Mesenchymal stem cell (in vitro differentiated cells and primary cell): Measurements from ENCODE around the gene HAPLN3.

Experiments used
- DNase-seq: peaks from one replicate; pipeline ENCODE4 v3.0.0-alpha.2; 2013
- H2AFZ ChIP-seq: one replicate; pipeline ENCODE4 v1.6.1; 2013; ENCODE audit warnings: low read depth, mild to moderate bottlenecking, control low read depth, inconsistent platforms, low read length, moderate library complexity
- H2AK5ac ChIP-seq: 2 replicates; pipeline ENCODE4 v1.6.1; 2013; ENCODE audit warnings: low read length, moderate library complexity, mild to moderate bottlenecking, inconsistent platforms; ENCODE audit not compliant: severe bottlenecking
- H2BK120ac ChIP-seq: one replicate; pipeline ENCODE4 v1.6.1; 2013; ENCODE audit warnings: low read depth, mild to moderate bottlenecking, inconsistent platforms, low read length, moderate library complexity
- H2BK12ac ChIP-seq, 2 experiments: one replicate each; pipeline ENCODE4 v1.6.1; 2013; ENCODE audit warnings: inconsistent platforms in 2 of 2, low read length in 2 of 2, mild to moderate bottlenecking in 2 of 2, moderate library complexity in 2 of 2, control low read depth in 1 of 2
- H2BK15ac ChIP-seq: one replicate; pipeline ENCODE4 v1.6.1; 2013; ENCODE audit warnings: mild to moderate bottlenecking, low read depth, inconsistent platforms; ENCODE audit not compliant: poor library complexity, severe bottlenecking
- H2BK5ac ChIP-seq: 2 replicates; pipeline ENCODE4 v1.6.1; 2013; ENCODE audit warnings: low read depth, mild to moderate bottlenecking, low read length, control low read depth, inconsistent platforms; ENCODE audit not compliant: poor library complexity, severe bottlenecking
- H3K14ac ChIP-seq, 2 experiments: one replicate each; pipeline ENCODE4 v1.6.1; 2013; ENCODE audit warnings: inconsistent platforms in 2 of 2, low read length in 2 of 2, control low read depth in 1 of 2, mild to moderate bottlenecking in 1 of 2, moderate library complexity in 1 of 2
- H3K18ac ChIP-seq, 2 experiments: one replicate each; pipeline ENCODE4 v1.6.1; 2013; ENCODE audit warnings: inconsistent platforms in 2 of 2, low read length in 2 of 2, control low read depth in 1 of 2, low read depth in 1 of 2, mild to moderate bottlenecking in 1 of 2
- H3K23ac ChIP-seq, 2 experiments: one replicate each; pipeline ENCODE4 v1.6.1; 2013; ENCODE audit warnings: inconsistent platforms in 2 of 2, low read length in 2 of 2, mild to moderate bottlenecking in 2 of 2, moderate library complexity in 2 of 2, control low read depth in 1 of 2
- H3K27ac ChIP-seq: 2 replicates; pipeline ENCODE4 v1.5.1; 2013; ENCODE audit warnings: mild to moderate bottlenecking, moderate library complexity, low read length, control low read depth, inconsistent platforms; ENCODE audit not compliant: poor library complexity, severe bottlenecking
- H3K27me3 ChIP-seq, 2 experiments: 2 replicates each; pipeline versions ENCODE4 v1.6.1 to v1.7.0; 2013; ENCODE audit warnings: low read length in 2 of 2, mild to moderate bottlenecking in 2 of 2, moderate library complexity in 2 of 2, control low read depth in 1 of 2, inconsistent platforms in 1 of 2; ENCODE audit not compliant: control insufficient read depth in 1 of 2, insufficient read depth in 1 of 2
- H3K36me3 ChIP-seq, 2 experiments: 2 replicates each; pipeline versions ENCODE4 v1.6.1 to v1.7.0; 2013; ENCODE audit warnings: low read length in 2 of 2, control low read depth in 1 of 2, inconsistent platforms in 1 of 2, low read depth in 1 of 2, mild to moderate bottlenecking in 1 of 2; ENCODE audit not compliant: insufficient read depth in 2 of 2, control insufficient read depth in 1 of 2
- H3K4ac ChIP-seq, 2 experiments: one replicate each; pipeline ENCODE4 v1.6.1; 2013; ENCODE audit warnings: inconsistent platforms in 2 of 2, low read length in 2 of 2, mild to moderate bottlenecking in 2 of 2, moderate library complexity in 2 of 2, control low read depth in 1 of 2, low read depth in 1 of 2
- H3K4me1 ChIP-seq: 2 replicates; pipeline ENCODE4 v1.6.1; 2013; ENCODE audit warnings: low read depth, low read length, control low read depth; ENCODE audit not compliant: control insufficient read depth, insufficient read depth
- H3K4me2 ChIP-seq: 2 replicates; pipeline ENCODE4 v1.6.1; 2013; ENCODE audit warnings: low read length, mild to moderate bottlenecking, inconsistent platforms; ENCODE audit not compliant: poor library complexity, severe bottlenecking
- H3K4me3 ChIP-seq, 2 experiments: 2 replicates each; pipeline versions ENCODE4 v1.5.1 to v1.7.0; 2013; ENCODE audit warnings: low read length in 2 of 2, mild to moderate bottlenecking in 2 of 2, control low read depth in 1 of 2, low read depth in 1 of 2; ENCODE audit not compliant: insufficient read depth in 1 of 2
- H3K79me1 ChIP-seq: replicated peaks from 2 replicates; pipeline ENCODE4 v1.6.1; 2013; ENCODE audit warnings: mild to moderate bottlenecking, control low read depth, low read length, inconsistent platforms; ENCODE audit not compliant: poor library complexity, severe bottlenecking
- H3K9ac ChIP-seq: 2 replicates; pipeline ENCODE4 v1.7.0; 2013; ENCODE audit warnings: mild to moderate bottlenecking, low read length, moderate library complexity
- H3K9me3 ChIP-seq: 2 replicates; pipeline ENCODE4 v1.7.0; 2013; ENCODE audit warnings: mild to moderate bottlenecking, low read length; ENCODE audit not compliant: control insufficient read depth
- H4K8ac ChIP-seq: one replicate; pipeline ENCODE4 v1.6.1; 2013; ENCODE audit warnings: inconsistent platforms, mild to moderate bottlenecking, low read length, moderate library complexity
- H4K91ac ChIP-seq: one replicate; pipeline ENCODE4 v1.6.1; 2013; ENCODE audit warnings: mild to moderate bottlenecking, low read length, inconsistent platforms
- WGBS: methylation state at CpG from one replicate; pipeline ENCODE4 v1.1.7; 2013; ENCODE audit warnings: mixed read lengths; 5-methylcytosine and 5-hydroxymethylcytosine counted together

HAPLN3 gene

DNA sequence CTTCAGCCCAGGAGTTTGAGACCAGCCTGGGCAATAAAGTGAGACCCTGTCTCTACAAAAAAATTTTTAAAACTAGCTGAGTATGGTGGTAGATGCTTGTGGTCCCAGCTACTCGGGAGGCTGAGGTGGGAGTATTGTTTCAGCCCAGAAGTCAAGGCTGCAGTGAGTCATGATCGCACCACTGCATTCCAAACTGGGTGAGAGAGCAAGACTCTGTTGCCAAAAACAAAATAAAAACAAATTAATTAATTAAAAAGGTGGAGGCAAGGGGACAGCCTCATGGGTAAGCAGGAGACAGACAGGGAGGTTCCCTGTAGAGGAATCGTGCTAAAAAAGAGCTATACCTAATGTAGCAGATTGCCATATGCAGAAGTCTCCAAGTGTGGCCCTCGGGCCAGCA lies 12.6 kb downstream of the HAPLN3 start:
- Histone ChIP-seq H3K4me3 (no peak overlapping the region), H3K79me1 (no peaks in the 10 kb centered on the region), H3K27ac (no peak overlapping the region), H3K4ac (no peak overlapping the region), H2BK5ac (no peak overlapping the region), H2AK5ac (no peak overlapping the region), H2BK12ac (no peak overlapping the region), H2BK15ac (no peak overlapping the region), H2BK120ac (no peak overlapping the region), H3K18ac (no peak overlapping the region), H3K9ac (no peak overlapping the region), H3K4me2 (no peak overlapping the region), H3K9me3 (no peaks in the 10 kb centered on the region), H3K23ac (peak overlapping the region in 1 of 2 experiments; percentile 19), H4K8ac (no peak overlapping the region), H3K27me3 (no peaks in the 10 kb centered on the region), H4K91ac (no peak overlapping the region), H3K36me3 (no peaks in the 10 kb centered on the region), H2AFZ (no peak overlapping the region), H3K4me1 (peaks cover 5% of the 10 kb centered on the region), H3K14ac (no peak overlapping the region)
- peak; percentile 24 for DNase-seq
- WGBS = 65% methylated on average over 3 of the region's 4 CpGs

DNA sequence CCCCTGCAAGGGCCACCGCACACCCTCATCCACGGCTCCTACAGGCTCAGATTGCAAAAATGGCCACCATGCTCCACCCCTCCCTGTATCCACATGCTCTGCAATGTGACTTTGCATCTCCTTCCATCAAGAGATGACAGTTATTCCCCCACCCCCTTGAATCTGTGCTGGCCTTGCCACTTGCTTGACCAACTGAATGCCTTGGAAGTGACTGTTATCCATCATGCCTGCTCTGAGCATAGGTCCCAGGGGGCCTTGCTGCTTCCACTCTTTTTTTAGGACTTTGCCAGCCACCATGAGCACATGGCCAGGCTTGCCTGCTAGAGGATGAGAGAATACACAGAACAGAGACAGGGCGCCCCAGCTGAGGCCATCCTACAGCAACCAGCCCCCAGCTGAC lies 13.6 kb downstream of the HAPLN3 start:
- H3K27me3 ChIP-seq = no peaks in the 10 kb centered on the region
- H3K9me3 ChIP-seq = no peaks in the 10 kb centered on the region
- no peak overlapping the region for H3K9ac ChIP-seq
- H3K36me3 ChIP-seq = no peaks in the 10 kb centered on the region
- no peak overlapping the region for H2BK5ac ChIP-seq
- no peak overlapping the region for H3K18ac ChIP-seq
- no peak overlapping the region for H2BK15ac ChIP-seq
- H3K27ac ChIP-seq = no peak overlapping the region
- no peak overlapping the region for H2AFZ ChIP-seq
- WGBS = 96% methylated on average over 3 of the region's 3 CpGs
- no peak overlapping the region for H3K4ac ChIP-seq
- no peak overlapping the region for H4K91ac ChIP-seq
- no peaks in the 10 kb centered on the region for H3K79me1 ChIP-seq
- no peak overlapping the region for H3K23ac ChIP-seq
- no peak overlapping the region for H2AK5ac ChIP-seq
- no peak overlapping the region for H2BK12ac ChIP-seq
- no peak overlapping the region for H2BK120ac ChIP-seq
- H3K4me1 ChIP-seq = peaks cover 5% of the 10 kb centered on the region
- H3K14ac ChIP-seq = peak overlapping the region in 1 of 2 experiments; percentile 36
- H3K4me3 ChIP-seq = no peak overlapping the region
- DNase-seq = no peak
- no peak overlapping the region for H3K4me2 ChIP-seq
- no peak overlapping the region for H4K8ac ChIP-seq

- no peak overlapping the region for H2BK5ac ChIP-seq
- no peak overlapping the region for H3K27ac ChIP-seq
- H3K79me1 ChIP-seq = no peaks in the 10 kb centered on the region
- no peaks in the 10 kb centered on the region for H3K9me3 ChIP-seq
- no peak for DNase-seq
- H3K14ac ChIP-seq = no peak overlapping the region
- H2BK15ac ChIP-seq = no peak overlapping the region
- peaks cover 5% of the 10 kb centered on the region for H3K4me1 ChIP-seq
- H2AFZ ChIP-seq = no peak overlapping the region
- H2AK5ac ChIP-seq = no peak overlapping the region
- no peaks in the 10 kb centered on the region for H3K27me3 ChIP-seq
- no peak overlapping the region for H3K9ac ChIP-seq
- no peak overlapping the region for H3K18ac ChIP-seq
- H2BK12ac ChIP-seq = no peak overlapping the region
- no peak overlapping the region for H3K4ac ChIP-seq
- H3K36me3 ChIP-seq = no peaks in the 10 kb centered on the region
- 98% methylated on average over 31 of the region's 31 CpGs for WGBS
- H4K91ac ChIP-seq = no peak overlapping the region
- no peak overlapping the region for H2BK120ac ChIP-seq
- H4K8ac ChIP-seq = no peak overlapping the region
- no peak overlapping the region for H3K4me3 ChIP-seq
- H3K4me2 ChIP-seq = no peak overlapping the region
- H3K23ac ChIP-seq = no peak overlapping the region
Observed at GRCh38 chr15:88880944-88881740, 14.2 kb downstream of the HAPLN3 start.

DNA sequence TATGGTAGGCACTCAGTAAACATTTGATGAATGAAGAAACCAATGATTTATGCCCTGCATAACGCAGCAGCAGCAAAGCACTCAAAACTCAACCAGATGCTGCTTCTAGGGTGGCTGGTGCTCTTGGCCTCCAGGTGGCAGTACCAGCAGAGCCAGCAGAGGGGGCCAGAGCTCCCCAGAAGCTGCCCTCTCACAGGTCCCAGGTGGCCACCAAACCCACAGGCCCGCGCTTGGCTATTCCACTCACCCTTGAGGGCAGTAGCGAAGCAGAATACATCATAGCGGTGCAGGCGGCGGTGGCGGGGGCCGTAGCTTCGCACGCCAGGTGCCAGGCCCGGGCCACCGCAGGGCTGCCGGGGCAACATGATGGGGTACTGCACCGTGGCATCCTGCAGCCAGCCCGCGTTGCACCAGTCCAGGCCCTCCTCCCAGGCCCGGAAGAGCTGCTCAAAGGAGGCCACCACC lies 16.6 kb downstream of the HAPLN3 start:
- H4K8ac ChIP-seq = no peak overlapping the region
- no peak overlapping the region for H3K18ac ChIP-seq
- H3K4me2 ChIP-seq = no peak overlapping the region
- no peaks in the 10 kb centered on the region for H3K9me3 ChIP-seq
- peaks cover 8 to 12% of the 10 kb centered on the region in 2 experiments for H3K27me3 ChIP-seq
- no peak overlapping the region for H2BK15ac ChIP-seq
- peak overlapping the region in 1 of 2 experiments; percentile 21 for H2BK12ac ChIP-seq
- H2BK120ac ChIP-seq = no peak overlapping the region
- no peak overlapping the region for H3K27ac ChIP-seq
- peaks cover 5% of the 10 kb centered on the region for H3K4me1 ChIP-seq
- H3K4me3 ChIP-seq = no peak overlapping the region
- no peak overlapping the region for H2BK5ac ChIP-seq
- H2AFZ ChIP-seq = no peak overlapping the region
- 70% methylated on average over 18 of the region's 18 CpGs for WGBS
- H3K79me1 ChIP-seq = no peaks in the 10 kb centered on the region
- H3K23ac ChIP-seq = no peak overlapping the region
- H2AK5ac ChIP-seq = no peak overlapping the region
- H3K9ac ChIP-seq = no peak overlapping the region
- H4K91ac ChIP-seq = no peak overlapping the region
- no peak overlapping the region for H3K4ac ChIP-seq
- DNase-seq = peak; percentile 48
- H3K36me3 ChIP-seq = no peaks in the 10 kb centered on the region
- H3K14ac ChIP-seq = no peak overlapping the region
